Measurements from ENCODE around the gene BABAM2.

- no peak for TF ChIP-seq POLR2A (IDR thresholded peaks at IDR 0.05; ENCODE audit: low read depth, low read length)
- TF ChIP-seq RAD21 (IDR thresholded peaks at IDR 0.05; ENCODE audit: low read length) = no peak
- TF ChIP-seq, protein P1, sequence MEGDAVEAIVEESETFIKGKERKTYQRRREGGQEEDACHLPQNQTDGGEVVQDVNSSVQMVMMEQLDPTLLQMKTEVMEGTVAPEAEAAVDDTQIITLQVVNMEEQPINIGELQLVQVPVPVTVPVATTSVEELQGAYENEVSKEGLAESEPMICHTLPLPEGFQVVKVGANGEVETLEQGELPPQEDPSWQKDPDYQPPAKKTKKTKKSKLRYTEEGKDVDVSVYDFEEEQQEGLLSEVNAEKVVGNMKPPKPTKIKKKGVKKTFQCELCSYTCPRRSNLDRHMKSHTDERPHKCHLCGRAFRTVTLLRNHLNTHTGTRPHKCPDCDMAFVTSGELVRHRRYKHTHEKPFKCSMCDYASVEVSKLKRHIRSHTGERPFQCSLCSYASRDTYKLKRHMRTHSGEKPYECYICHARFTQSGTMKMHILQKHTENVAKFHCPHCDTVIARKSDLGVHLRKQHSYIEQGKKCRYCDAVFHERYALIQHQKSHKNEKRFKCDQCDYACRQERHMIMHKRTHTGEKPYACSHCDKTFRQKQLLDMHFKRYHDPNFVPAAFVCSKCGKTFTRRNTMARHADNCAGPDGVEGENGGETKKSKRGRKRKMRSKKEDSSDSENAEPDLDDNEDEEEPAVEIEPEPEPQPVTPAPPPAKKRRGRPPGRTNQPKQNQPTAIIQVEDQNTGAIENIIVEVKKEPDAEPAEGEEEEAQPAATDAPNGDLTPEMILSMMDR (conservative IDR thresholded peaks at IDR 0.05; ENCODE audit: low read depth, low read length) = no peak
- no peak for TF ChIP-seq RFX5 (IDR thresholded peaks at IDR 0.05; ENCODE audit: low read depth, low read length)
- TF ChIP-seq, protein P2, sequence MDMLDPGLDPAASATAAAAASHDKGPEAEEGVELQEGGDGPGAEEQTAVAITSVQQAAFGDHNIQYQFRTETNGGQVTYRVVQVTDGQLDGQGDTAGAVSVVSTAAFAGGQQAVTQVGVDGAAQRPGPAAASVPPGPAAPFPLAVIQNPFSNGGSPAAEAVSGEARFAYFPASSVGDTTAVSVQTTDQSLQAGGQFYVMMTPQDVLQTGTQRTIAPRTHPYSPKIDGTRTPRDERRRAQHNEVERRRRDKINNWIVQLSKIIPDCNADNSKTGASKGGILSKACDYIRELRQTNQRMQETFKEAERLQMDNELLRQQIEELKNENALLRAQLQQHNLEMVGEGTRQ (IDR thresholded peaks at IDR 0.05; ENCODE audit: low read depth, low read length) = no peak
- TF ChIP-seq SMC3 (IDR thresholded peaks at IDR 0.05; ENCODE audit: low read depth, low read length) = no peak
- no peak for TF ChIP-seq RCOR1 (IDR thresholded peaks at IDR 0.05; ENCODE audit: insufficient replicate concordance, low read length)
Observed at GRCh38 chr2:28002181-28002580, 111.7 kb downstream of the BABAM2 start.
